Stimulated activated CD4-positive, alpha-beta T cell treated with anti-CD3 and anti-CD28 coated beads, Interleukin-2, amount 100 ng/mL, for 4 hours (primary cell): ENCODE results near the gene COPE.
"Not testable (repeated sequence)": the region's sequence is repeated elsewhere in the genome, so short reads cannot be mapped to it uniquely, and the experiment has no call there.

ENCODE experiments used
- DNase-seq: peaks from one replicate; pipeline ENCODE4 v3.0.0-alpha.2; 2020; ENCODE audit warnings: low read depth

The COPE gene

GRCh38 chr19:18940769-18941627 lies 21.8 kb upstream of the COPE start, which contains the start of gene HOMER3:
Gene HOMER3, minus strand, starts transcription at chr19:18941217. Its CDS starts 2,235 bp downstream, at chr19:18938982.
- peak; percentile 70 for DNase-seq

- DNase-seq = no peak
Measured at GRCh38 chr19:18939922-18940768, 21.0 kb upstream of the COPE start.

- DNase-seq = no peak
Measured at GRCh38 chr19:18939163-18939562, 20.0 kb upstream of the COPE start.

GRCh38 chr19:18933297-18933696 lies 14.1 kb upstream of the COPE start:
- no peak for DNase-seq

GRCh38 chr19:18932216-18932841 lies 13.1 kb upstream of the COPE start:
- peak; percentile 75 for DNase-seq

- no peak for DNase-seq
Measured at GRCh38 chr19:18931316-18932162, 12.4 kb upstream of the COPE start.

- no peak for DNase-seq
Measured at GRCh38 chr19:18929311-18929710, 10.1 kb upstream of the COPE start.

- DNase-seq = no peak
Measured at GRCh38 chr19:18928018-18928805, 9.0 kb upstream of the COPE start.

- DNase-seq = no peak
Measured at GRCh38 chr19:18924684-18925213, 5.6 kb upstream of the COPE start.

- DNase-seq = no peak
Measured at GRCh38 chr19:18922228-18922985, 3.2 kb upstream of the COPE start.

GRCh38 chr19:18921593-18921992 lies 2.4 kb upstream of the COPE start:
- no peak for DNase-seq

GRCh38 chr19:18920400-18920799 lies 1.2 kb upstream of the COPE start:
- no peak for DNase-seq

GRCh38 chr19:18919900-18920214 lies 670 bp upstream of the COPE start:
- DNase-seq = no peak

GRCh38 chr19:18917593-18917992 lies 1.6 kb downstream of the COPE start:
- DNase-seq = not testable (repeated sequence)

GRCh38 chr19:18915639-18916038 lies 3.5 kb downstream of the COPE start:
- no peak for DNase-seq

- no peak for DNase-seq
Measured at GRCh38 chr19:18913466-18913865, 5.7 kb downstream of the COPE start.

GRCh38 chr19:18912933-18913332 lies 6.3 kb downstream of the COPE start:
- no peak for DNase-seq

GRCh38 chr19:18910801-18911436 lies 8.3 kb downstream of the COPE start:
- DNase-seq = no peak

GRCh38 chr19:18910010-18910409 lies 9.2 kb downstream of the COPE start:
- no peak for DNase-seq
